K562 (cell line): ENCODE results near the gene SCT. TPM values are rescaled to one million over a fixed set of nuclear protein-coding genes. Genes with fewer than 3 reads are reported as not detected.

Source experiments
- AFF4 ChIP-seq: sonication (generic); formaldehyde crosslinking; IDR thresholded peaks from 2 replicates; pipeline ENCODE4 v1.8.0; 2023; ENCODE audit warnings: mild to moderate bottlenecking, missing genetic modification reagents
- ASH1L ChIP-seq: fragments of 450-650 bp; IDR thresholded peaks from 2 replicates; pipeline ENCODE4 v1.6.1; 2018; ENCODE audit warnings: borderline replicate concordance, mild to moderate bottlenecking, low read depth; ENCODE audit not compliant: partially characterized antibody
- DDX20 ChIP-seq: fragments of 450-650 bp; IDR thresholded peaks from 2 replicates; pipeline ENCODE4 v1.6.1; 2016; ENCODE audit warnings: missing genetic modification characterization, low read depth, mild to moderate bottlenecking, missing compliant biosample characterization, moderate library complexity
- HEY1 ChIP-seq: fragments of 250-450 bp; sonication (Bioruptor Pico); IDR thresholded peaks from 2 replicates; pipeline ENCODE4 v1.5.0; 2020; ENCODE audit warnings: mild to moderate bottlenecking, moderate library complexity, borderline replicate concordance
- HNRNPUL1 ChIP-seq: fragments of 200-400 bp; formaldehyde crosslinking; IDR thresholded peaks from 2 replicates; pipeline ENCODE4 v1.6.1; 2017; ENCODE audit warnings: low read length
- KAT8 ChIP-seq: fragments of 450-650 bp; IDR thresholded peaks from 2 replicates; pipeline ENCODE4 v1.6.1; 2016; ENCODE audit warnings: low read depth, mild to moderate bottlenecking
- PREB ChIP-seq: sonication (generic); formaldehyde crosslinking; IDR thresholded peaks from 2 replicates; pipeline ENCODE4 v1.8.1; 2023; ENCODE audit warnings: mild to moderate bottlenecking, missing genetic modification reagents
- PRPF4 ChIP-seq: fragments of 200-400 bp; formaldehyde crosslinking; IDR thresholded peaks from one replicate; pipeline ENCODE4 v1.6.1; 2017; ENCODE audit warnings: low read length, low read depth, mild to moderate bottlenecking; ENCODE audit not compliant: insufficient read depth, poor library complexity, severe bottlenecking
- SMARCC2 ChIP-seq: fragments of 450-650 bp; IDR thresholded peaks from 2 replicates; pipeline ENCODE4 v1.6.1; 2017; ENCODE audit warnings: antibody characterized with exemption, moderate library complexity, mild to moderate bottlenecking, low read depth
- ZBTB43 ChIP-seq: sonication (generic); formaldehyde crosslinking; IDR thresholded peaks from 2 replicates; pipeline ENCODE4 v1.8.0; 2023; ENCODE audit warnings: mild to moderate bottlenecking, missing genetic modification reagents
- ZFP30 ChIP-seq: fragments of 250-450 bp; sonication (Bioruptor Pico); IDR thresholded peaks from 2 replicates; pipeline ENCODE4 v1.8.0; 2022; ENCODE audit warnings: moderate library complexity, mild to moderate bottlenecking, inconsistent platforms, borderline replicate concordance
- ZNF174 ChIP-seq: fragments of 250-450 bp; sonication (Bioruptor Pico); IDR thresholded peaks from 2 replicates; pipeline ENCODE4 v1.4.0; 2020; ENCODE audit warnings: mild to moderate bottlenecking
- ZNF197 ChIP-seq: fragments of 200-800 bp; sonication (Bioruptor generic); IDR thresholded peaks from 2 replicates; pipeline ENCODE4 v1.6.1; 2016; ENCODE audit warnings: low read depth, missing genetic modification characterization, missing compliant biosample characterization
- ZNF778 ChIP-seq: fragments of 450-650 bp; formaldehyde crosslinking; IDR thresholded peaks from 2 replicates; pipeline ENCODE4 v1.4.0; 2020; ENCODE audit warnings: mild to moderate bottlenecking, moderate library complexity
- ZSCAN29 ChIP-seq: fragments of 450-650 bp; IDR thresholded peaks from 2 replicates; pipeline ENCODE4 v1.6.1; 2017
- polyA plus RNA-seq, 8 experiments: library from polyadenylated mRNA; depleted of rRNA in 4 of 8; stranded (reverse) in 5 of 8; unstranded in 3 of 8; fragments of >200 nt; fragmentation: Nextera tagmentation in 2 of 8; fragmentation: Illumina TruSeq in 1 of 8; extraction: Ambion mirVana in 2 of 8; extraction: Trizol in 1 of 8; gene quantifications; 2 replicates each; pipeline versions ENCODE4 v1.2.1 to v1.2.3, GENCODE V29; 2011 to 2014; ENCODE audit warnings: inconsistent platforms in 1 of 8, missing spikeins in 1 of 8
- total RNA-seq, 7 experiments: library from RNA; depleted of rRNA in 6 of 7; stranded (reverse); fragments of >200 nt in 6 of 7; fragmentation: Illumina TruSeq in 2 of 7; extraction: Trizol in 2 of 7; gene quantifications; 2 replicates each; pipeline versions ENCODE4 v1.2.1 to v1.2.3, GENCODE V29; 2011 to 2021; ENCODE audit warnings: low replicate concordance in 1 of 7
- TF ChIP-seq, protein P1 (sequence below): fragments of 450-650 bp; IDR thresholded peaks from 2 replicates; pipeline ENCODE4 v1.6.1; 2016; ENCODE audit warnings: low read depth, mild to moderate bottlenecking, moderate library complexity
- TF ChIP-seq, protein P2 (sequence below): fragments of 450-650 bp; IDR thresholded peaks from 2 replicates; pipeline ENCODE4 v1.6.1; 2016; ENCODE audit warnings: missing biosample characterization, missing genetic modification characterization
- TF ChIP-seq, protein P3 (sequence below): fragments of 450-650 bp; IDR thresholded peaks from one replicate; pipeline ENCODE4 v1.6.1; 2018; ENCODE audit warnings: mild to moderate bottlenecking, moderate library complexity; ENCODE audit not compliant: partially characterized antibody

The SCT gene
- total and polyA plus RNA-seq, 9 of the 15 experiments (the other 6 are each of a cell fraction or from before 2014, with no cell fraction given): not detected

- no peak for TF ChIP-seq PRPF4
- TF ChIP-seq, protein P1, sequence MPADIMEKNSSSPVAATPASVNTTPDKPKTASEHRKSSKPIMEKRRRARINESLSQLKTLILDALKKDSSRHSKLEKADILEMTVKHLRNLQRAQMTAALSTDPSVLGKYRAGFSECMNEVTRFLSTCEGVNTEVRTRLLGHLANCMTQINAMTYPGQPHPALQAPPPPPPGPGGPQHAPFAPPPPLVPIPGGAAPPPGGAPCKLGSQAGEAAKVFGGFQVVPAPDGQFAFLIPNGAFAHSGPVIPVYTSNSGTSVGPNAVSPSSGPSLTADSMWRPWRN: no peak
- TF ChIP-seq HEY1 (CRISPR knock-in tag): no peak
- no peak for TF ChIP-seq ZBTB43 (CRISPR knock-in tag)
- TF ChIP-seq SMARCC2: no peak
- no peak for TF ChIP-seq ASH1L
- TF ChIP-seq, protein P2, sequence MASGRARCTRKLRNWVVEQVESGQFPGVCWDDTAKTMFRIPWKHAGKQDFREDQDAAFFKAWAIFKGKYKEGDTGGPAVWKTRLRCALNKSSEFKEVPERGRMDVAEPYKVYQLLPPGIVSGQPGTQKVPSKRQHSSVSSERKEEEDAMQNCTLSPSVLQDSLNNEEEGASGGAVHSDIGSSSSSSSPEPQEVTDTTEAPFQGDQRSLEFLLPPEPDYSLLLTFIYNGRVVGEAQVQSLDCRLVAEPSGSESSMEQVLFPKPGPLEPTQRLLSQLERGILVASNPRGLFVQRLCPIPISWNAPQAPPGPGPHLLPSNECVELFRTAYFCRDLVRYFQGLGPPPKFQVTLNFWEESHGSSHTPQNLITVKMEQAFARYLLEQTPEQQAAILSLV (tag): no peak
- no peak for TF ChIP-seq DDX20 (tag)
- no peak for TF ChIP-seq ZNF174 (CRISPR knock-in tag)
- no peak for TF ChIP-seq KAT8
- no peak for TF ChIP-seq PREB (CRISPR knock-in tag)
- no peak for TF ChIP-seq ZSCAN29
- no peak for TF ChIP-seq ZNF197 (CRISPR knock-in tag)
- TF ChIP-seq ZNF778: no peak
- TF ChIP-seq, protein P3, sequence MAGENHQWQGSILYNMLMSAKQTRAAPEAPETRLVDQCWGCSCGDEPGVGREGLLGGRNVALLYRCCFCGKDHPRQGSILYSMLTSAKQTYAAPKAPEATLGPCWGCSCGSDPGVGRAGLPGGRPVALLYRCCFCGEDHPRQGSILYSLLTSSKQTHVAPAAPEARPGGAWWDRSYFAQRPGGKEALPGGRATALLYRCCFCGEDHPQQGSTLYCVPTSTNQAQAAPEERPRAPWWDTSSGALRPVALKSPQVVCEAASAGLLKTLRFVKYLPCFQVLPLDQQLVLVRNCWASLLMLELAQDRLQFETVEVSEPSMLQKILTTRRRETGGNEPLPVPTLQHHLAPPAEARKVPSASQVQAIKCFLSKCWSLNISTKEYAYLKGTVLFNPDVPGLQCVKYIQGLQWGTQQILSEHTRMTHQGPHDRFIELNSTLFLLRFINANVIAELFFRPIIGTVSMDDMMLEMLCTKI: no peak
- no peak; the same call in 1 of the 2 replicates for TF ChIP-seq AFF4 (CRISPR knock-in tag)
- TF ChIP-seq HNRNPUL1: no peak
- no peak for TF ChIP-seq ZFP30
These were observed 11.3 kb downstream of the SCT start, which contains the start of gene IRF7 (continued) for GRCh38 chr11:615504-616319.
